Measurements from ENCODE around the gene ZNF780B. TPM values are rescaled to one million over a fixed set of nuclear protein-coding genes. Genes with fewer than 3 reads are reported as not detected.

Gene ZNF780B
- total RNA-seq = 10 to 100 TPM; 16.1 to 18.6 TPM

DNA sequence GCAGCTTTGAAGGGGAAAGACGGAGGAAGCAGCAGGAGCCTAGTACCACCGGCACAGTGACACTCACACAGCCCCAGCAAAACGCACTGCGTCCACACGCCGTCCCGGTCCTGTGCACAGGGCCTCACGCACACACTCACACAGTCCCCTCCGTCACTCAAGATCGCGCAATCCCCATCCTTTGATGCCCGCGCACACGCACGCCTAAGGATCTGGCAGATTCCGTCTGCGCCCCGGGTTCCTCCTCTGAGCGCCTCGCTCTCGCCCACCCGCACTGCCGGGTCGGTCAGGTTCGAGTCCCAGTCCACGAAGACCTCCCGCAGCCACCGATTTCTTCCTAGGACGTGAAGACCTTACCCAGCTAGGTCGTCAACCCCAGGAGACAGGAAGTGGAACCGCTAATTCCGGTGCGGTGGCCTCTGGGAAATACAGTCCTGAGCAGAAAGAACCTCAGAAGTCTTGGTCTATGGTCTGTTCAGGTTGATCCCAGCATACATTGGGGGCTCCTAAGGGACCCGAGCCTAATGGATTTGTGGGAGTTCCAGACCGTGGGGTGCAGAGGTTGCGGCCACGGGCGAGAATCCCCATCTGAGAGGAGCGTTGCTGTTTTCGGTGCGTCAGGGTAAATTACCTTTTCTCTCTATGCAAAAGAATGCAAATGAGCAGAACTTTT lies at the start of gene ZNF780B:
Gene ZNF780B (minus strand): TSS at position 400 of the 673 bp plus-strand sequence. CDS start 5,899 bp downstream, outside the sequence.
- Mint-ChIP-seq H3K4me1 (peaks cover 39% of the 10 kb centered on the region), H3K27me3 (no peaks in the 10 kb centered on the region), H3K9me3 (peaks cover 29% of the 10 kb centered on the region), H3K4me3 (peak within 1 kb of the TSS; percentile 99), H3K36me3 (peaks cover 45% of the 10 kb centered on the region), H3K27ac (peak within 1 kb of the TSS; percentile 97)
- peak; percentile 72 for DNase-seq

- no peaks in the 10 kb centered on the region for H3K9me3 Mint-ChIP-seq
- DNase-seq = no peak
- H3K4me3 Mint-ChIP-seq = no peak overlapping the region
- no peaks in the 10 kb centered on the region for H3K4me1 Mint-ChIP-seq
- H3K36me3 Mint-ChIP-seq = no peaks in the 10 kb centered on the region
- H3K27ac Mint-ChIP-seq = no peak overlapping the region
- H3K27me3 Mint-ChIP-seq = no peaks in the 10 kb centered on the region
Observed at GRCh38 chr19:40104754-40105153, 48.7 kb upstream of the ZNF780B start.

DNA sequence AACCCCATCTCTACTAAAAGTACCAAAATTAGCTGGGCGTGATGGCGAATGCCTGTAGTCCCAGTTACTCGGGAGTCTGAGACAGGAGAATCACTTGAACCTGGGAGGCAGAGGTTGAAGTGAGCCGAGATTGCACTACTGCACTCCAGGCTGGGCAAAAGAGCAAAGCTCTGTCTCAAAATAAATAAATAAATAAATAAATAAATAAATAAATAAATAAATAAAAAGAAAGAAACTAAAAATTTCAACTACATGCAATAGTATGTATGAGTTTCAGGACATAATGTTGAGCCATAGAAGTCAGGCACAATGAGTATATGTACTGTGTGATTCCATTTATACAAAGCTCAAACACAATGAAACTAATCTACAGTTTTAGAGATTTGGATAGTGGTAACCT lies 47.6 kb upstream of the ZNF780B start:
- Mint-ChIP-seq H3K9me3 (no peaks in the 10 kb centered on the region), H3K27ac (no peak overlapping the region), H3K36me3 (no peaks in the 10 kb centered on the region), H3K4me3 (no peak overlapping the region), H3K27me3 (no peaks in the 10 kb centered on the region), H3K4me1 (no peaks in the 10 kb centered on the region)
- DNase-seq = no peak

- no peaks in the 10 kb centered on the region for H3K36me3 Mint-ChIP-seq
- DNase-seq = no peak
- H3K27ac Mint-ChIP-seq = no peak overlapping the region
- no peaks in the 10 kb centered on the region for H3K4me1 Mint-ChIP-seq
- H3K9me3 Mint-ChIP-seq = no peaks in the 10 kb centered on the region
- no peak overlapping the region for H3K4me3 Mint-ChIP-seq
- H3K27me3 Mint-ChIP-seq = peaks cover 4% of the 10 kb centered on the region
Observed at GRCh38 chr19:40101813-40102212, 45.8 kb upstream of the ZNF780B start.

- H3K27ac Mint-ChIP-seq = no peak overlapping the region
- peaks cover 4% of the 10 kb centered on the region for H3K9me3 Mint-ChIP-seq
- peaks cover 17% of the 10 kb centered on the region for H3K4me1 Mint-ChIP-seq
- DNase-seq = no peak
- peaks cover 7% of the 10 kb centered on the region for H3K27me3 Mint-ChIP-seq
- H3K4me3 Mint-ChIP-seq = no peak overlapping the region
- peaks cover 14% of the 10 kb centered on the region for H3K36me3 Mint-ChIP-seq
Observed at GRCh38 chr19:40093416-40093815, 37.4 kb upstream of the ZNF780B start.

- Mint-ChIP-seq H3K9me3 (peaks cover 9% of the 10 kb centered on the region), H3K4me1 (peaks cover 27% of the 10 kb centered on the region), H3K27ac (peak overlapping the region; percentile 99), H3K27me3 (peaks cover 3% of the 10 kb centered on the region), H3K36me3 (peaks cover 25% of the 10 kb centered on the region), H3K4me3 (peak overlapping the region; percentile 100)
- DNase-seq = no peak
Observed at GRCh38 chr19:40091205-40092129, 35.4 kb upstream of the ZNF780B start.

DNA sequence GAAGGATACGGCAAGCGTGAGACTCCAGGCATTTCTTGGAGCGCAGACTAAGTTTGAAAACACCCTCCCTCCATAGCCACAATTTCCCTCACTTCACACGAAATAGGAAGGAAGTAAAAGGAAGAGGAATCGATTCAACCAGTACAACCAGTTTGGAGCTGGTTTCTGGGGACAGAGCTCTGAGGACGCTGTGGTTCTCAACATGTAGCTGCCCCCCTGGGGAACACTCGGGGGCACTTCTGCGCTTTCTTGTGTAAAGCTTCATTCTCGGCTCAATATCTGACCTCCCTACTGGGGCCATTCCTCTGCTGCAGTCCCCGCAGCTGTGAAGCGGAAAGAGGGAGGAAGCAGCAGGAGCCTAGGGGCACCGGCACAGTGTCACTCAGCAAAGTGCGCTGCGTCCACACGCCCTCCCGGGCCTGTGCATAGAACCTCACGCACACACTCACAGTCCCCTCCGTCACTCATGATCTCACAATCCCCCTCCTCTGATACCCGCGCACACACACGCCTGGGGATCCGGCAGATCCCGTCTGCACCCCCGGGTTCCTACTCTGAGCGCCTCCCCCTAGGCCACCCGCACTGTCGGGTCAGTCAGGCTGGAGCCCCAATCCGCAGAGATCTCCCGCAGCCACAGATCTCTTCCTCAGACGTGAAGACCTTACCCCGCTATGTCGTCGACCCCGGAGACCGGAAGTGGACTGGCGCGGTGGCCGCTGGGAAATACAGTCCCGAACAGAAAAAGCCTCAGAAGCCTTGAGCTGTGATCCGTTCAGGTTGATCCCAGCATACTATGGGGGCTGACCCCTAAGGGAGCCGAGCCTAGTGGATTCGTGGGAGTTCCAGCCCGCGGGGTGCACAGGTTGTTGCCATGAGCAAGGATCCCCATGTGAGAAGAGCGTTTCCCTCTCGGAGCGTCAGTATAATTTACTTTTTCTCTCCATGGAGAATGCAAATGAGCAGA lies 34.5 kb upstream of the ZNF780B start, which contains the start of gene ZNF780A:
Gene ZNF780A (minus strand): TSS at position 703 of the 964 bp plus-strand sequence. CDS start 6,190 bp downstream, outside the sequence.
- H3K27me3 Mint-ChIP-seq = no peaks in the 10 kb centered on the region
- H3K27ac Mint-ChIP-seq = peak within 1 kb of the TSS; percentile 99
- H3K4me1 Mint-ChIP-seq = peaks cover 27% of the 10 kb centered on the region
- peak; percentile 79 for DNase-seq
- H3K4me3 Mint-ChIP-seq = peak within 1 kb of the TSS; percentile 100
- H3K36me3 Mint-ChIP-seq = peaks cover 25% of the 10 kb centered on the region
- peaks cover 9% of the 10 kb centered on the region for H3K9me3 Mint-ChIP-seq

GRCh38 chr19:40089462-40089861 lies 33.4 kb upstream of the ZNF780B start:
- Mint-ChIP-seq H3K27me3 (no peaks in the 10 kb centered on the region), H3K4me3 (peak overlapping the region; percentile 100), H3K9me3 (peaks cover 9% of the 10 kb centered on the region), H3K36me3 (peaks cover 31% of the 10 kb centered on the region), H3K27ac (peak overlapping the region; percentile 99), H3K4me1 (peaks cover 27% of the 10 kb centered on the region)
- DNase-seq = no peak

- H3K27me3 Mint-ChIP-seq = no peaks in the 10 kb centered on the region
- peaks cover 9% of the 10 kb centered on the region for H3K9me3 Mint-ChIP-seq
- H3K4me3 Mint-ChIP-seq = peak overlapping the region; percentile 42
- H3K27ac Mint-ChIP-seq = no peak overlapping the region
- peaks cover 27% of the 10 kb centered on the region for H3K4me1 Mint-ChIP-seq
- peaks cover 36% of the 10 kb centered on the region for H3K36me3 Mint-ChIP-seq
- no peak for DNase-seq
Observed at GRCh38 chr19:40088299-40089047, 32.4 kb upstream of the ZNF780B start.

GRCh38 chr19:40084948-40085347 lies 28.9 kb upstream of the ZNF780B start:
- Mint-ChIP-seq H3K27me3 (no peaks in the 10 kb centered on the region), H3K27ac (peak overlapping the region; percentile 17), H3K4me3 (no peak overlapping the region), H3K4me1 (peaks cover 23% of the 10 kb centered on the region), H3K36me3 (peaks cover 61% of the 10 kb centered on the region), H3K9me3 (peaks cover 15% of the 10 kb centered on the region)
- DNase-seq = no peak

GRCh38 chr19:40081411-40081810 lies 25.4 kb upstream of the ZNF780B start:
- Mint-ChIP-seq H3K4me3 (no peak overlapping the region), H3K9me3 (peaks cover 33% of the 10 kb centered on the region)

DNA sequence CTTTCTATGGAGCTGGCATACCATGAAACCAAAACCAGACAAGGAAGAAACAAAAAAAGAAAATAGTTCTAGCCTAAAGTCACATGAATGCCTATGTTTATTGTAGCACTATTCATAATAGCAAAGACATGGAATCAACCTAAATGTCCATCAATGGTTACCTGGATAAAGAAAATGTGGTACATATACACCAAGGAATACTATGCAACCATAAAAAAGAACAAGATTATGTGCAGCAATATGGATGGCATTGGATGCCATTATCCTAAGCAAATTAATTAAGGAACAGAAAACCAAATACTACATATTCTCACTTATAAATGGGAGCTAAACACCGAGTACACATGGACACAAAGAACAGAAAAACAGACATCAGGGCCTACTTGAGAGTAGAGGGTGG lies 24.3 kb upstream of the ZNF780B start:
- Mint-ChIP-seq H3K27me3 (no peaks in the 10 kb centered on the region), H3K9me3 (peaks cover 40% of the 10 kb centered on the region), H3K36me3 (peaks cover 85% of the 10 kb centered on the region), H3K27ac (no peak overlapping the region), H3K4me3 (no peak overlapping the region), H3K4me1 (peaks cover 2% of the 10 kb centered on the region)
- no peak for DNase-seq

More at GRCh38 chr19:40081411-40081810, 25.4 kb upstream of the ZNF780B start:
- no peaks in the 10 kb centered on the region for H3K27me3 Mint-ChIP-seq
- H3K27ac Mint-ChIP-seq = no peak overlapping the region
- H3K36me3 Mint-ChIP-seq = peaks cover 73% of the 10 kb centered on the region
- DNase-seq = no peak
- H3K4me1 Mint-ChIP-seq = peaks cover 2% of the 10 kb centered on the region

GRCh38 chr19:40078377-40078776 lies 22.3 kb upstream of the ZNF780B start:
- DNase-seq = no peak
- H3K9me3 Mint-ChIP-seq = peaks cover 49% of the 10 kb centered on the region
- no peak overlapping the region for H3K27ac Mint-ChIP-seq
- peaks cover 92% of the 10 kb centered on the region for H3K36me3 Mint-ChIP-seq
- no peaks in the 10 kb centered on the region for H3K27me3 Mint-ChIP-seq
- no peak overlapping the region for H3K4me3 Mint-ChIP-seq
- peaks cover 2% of the 10 kb centered on the region for H3K4me1 Mint-ChIP-seq

DNA sequence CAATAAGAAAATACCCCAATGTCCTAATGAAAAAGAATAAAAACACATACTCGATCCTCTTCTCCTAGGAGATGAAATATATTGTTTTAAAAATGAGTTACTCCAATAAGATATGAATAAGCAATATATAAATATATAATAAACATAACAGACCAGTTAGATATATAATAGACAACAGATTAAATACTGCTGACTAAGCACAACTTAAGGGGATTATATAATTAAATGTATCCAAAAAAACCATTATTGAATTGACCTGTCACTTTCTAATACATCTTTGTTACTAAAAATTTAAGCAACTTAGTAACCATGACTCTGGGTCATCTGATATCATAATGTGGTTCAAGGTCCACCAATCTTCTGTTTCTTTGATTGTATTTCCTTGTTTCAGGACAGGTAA lies 14.0 kb upstream of the ZNF780B start:
- no peaks in the 10 kb centered on the region for H3K27me3 Mint-ChIP-seq
- no peak for DNase-seq
- H3K9me3 Mint-ChIP-seq = peaks cover 23% of the 10 kb centered on the region
- peaks cover 49% of the 10 kb centered on the region for H3K36me3 Mint-ChIP-seq
- no peak overlapping the region for H3K4me3 Mint-ChIP-seq
- H3K27ac Mint-ChIP-seq = no peak overlapping the region
- no peaks in the 10 kb centered on the region for H3K4me1 Mint-ChIP-seq

All from activated naive CD8-positive, alpha-beta T cell treated with anti-CD3 and anti-CD28 coated beads for 36 hours (primary cell).